ENCODE data around the gene PRDM1.

PRDM1 gene

GRCh38 chr6:106102034-106102433 lies 15.9 kb downstream of the PRDM1 start (continued):
- no peak for TF ChIP-seq ZFP3 (CRISPR knock-in tag; IDR thresholded peaks at IDR 0.05)

GRCh38 chr6:106102967-106103727 lies 17.0 kb downstream of the PRDM1 start:
- TF ChIP-seq ARNTL (CRISPR knock-in tag; IDR thresholded peaks at IDR 0.05; ENCODE audit: borderline replicate concordance, low read depth) (no peak), RARB (CRISPR knock-in tag; IDR thresholded peaks at IDR 0.05) (no peak), CREB5 (CRISPR knock-in tag; IDR thresholded peaks at IDR 0.05; ENCODE audit: low read depth) (no peak), ZNF8 (CRISPR knock-in tag; IDR thresholded peaks at IDR 0.05) (no peak), TSHZ2 (CRISPR knock-in tag; IDR thresholded peaks at IDR 0.05) (no peak), SNAI2 (CRISPR knock-in tag; IDR thresholded peaks at IDR 0.05) (no peak), ZFP3 (CRISPR knock-in tag; IDR thresholded peaks at IDR 0.05) (no peak), BACH2 (CRISPR knock-in tag; IDR thresholded peaks at IDR 0.05; ENCODE audit: borderline replicate concordance) (no peak), ZNF565 (CRISPR knock-in tag; conservative IDR thresholded peaks at IDR 0.05; ENCODE audit: low read depth) (no peak), OSR1 (CRISPR knock-in tag; IDR thresholded peaks at IDR 0.05) (no peak), PATZ1 (CRISPR knock-in tag; IDR thresholded peaks at IDR 0.05; ENCODE audit: borderline replicate concordance) (no peak), ZNF70 (CRISPR knock-in tag; IDR thresholded peaks at IDR 0.05) (no peak), CSRNP3 (CRISPR knock-in tag; IDR thresholded peaks at IDR 0.05) (no peak), TCF4 (CRISPR knock-in tag; IDR thresholded peaks at IDR 0.05; ENCODE audit: borderline replicate concordance) (no peak), PPARA (CRISPR knock-in tag; IDR thresholded peaks at IDR 0.05; ENCODE audit: borderline replicate concordance) (no peak)
- no peak for ATAC-seq

- ATAC-seq = no peak
- TF ChIP-seq PATZ1 (CRISPR knock-in tag; IDR thresholded peaks at IDR 0.05; ENCODE audit: borderline replicate concordance) = no peak
- TF ChIP-seq RARB (CRISPR knock-in tag; IDR thresholded peaks at IDR 0.05) = no peak
- no peak for TF ChIP-seq ZNF8 (CRISPR knock-in tag; IDR thresholded peaks at IDR 0.05)
Measured at GRCh38 chr6:106103728-106104109, 17.6 kb downstream of the PRDM1 start.

GRCh38 chr6:106104476-106104875 lies 18.3 kb downstream of the PRDM1 start:
- ATAC-seq = no peak
- no peak for TF ChIP-seq CREB5 (CRISPR knock-in tag; IDR thresholded peaks at IDR 0.05; ENCODE audit: low read depth)
- no peak for TF ChIP-seq ZNF70 (CRISPR knock-in tag; IDR thresholded peaks at IDR 0.05)
- no peak for TF ChIP-seq CSDC2 (CRISPR knock-in tag; IDR thresholded peaks at IDR 0.05)
- no peak for TF ChIP-seq ZFP30 (CRISPR knock-in tag; IDR thresholded peaks at IDR 0.05)
- TF ChIP-seq GLIS3 (CRISPR knock-in tag; IDR thresholded peaks at IDR 0.05) = no peak
- TF ChIP-seq ESRRG (CRISPR knock-in tag; IDR thresholded peaks at IDR 0.05) = no peak
- no peak for TF ChIP-seq POU6F1 (CRISPR knock-in tag; IDR thresholded peaks at IDR 0.05; ENCODE audit: borderline replicate concordance, low read depth)
- no peak for TF ChIP-seq SNAI2 (CRISPR knock-in tag; IDR thresholded peaks at IDR 0.05)
- TF ChIP-seq ARNTL (CRISPR knock-in tag; IDR thresholded peaks at IDR 0.05; ENCODE audit: borderline replicate concordance, low read depth) = no peak
- no peak for TF ChIP-seq TOX (CRISPR knock-in tag; IDR thresholded peaks at IDR 0.05; ENCODE audit: borderline replicate concordance)
- TF ChIP-seq BACH2 (CRISPR knock-in tag; IDR thresholded peaks at IDR 0.05; ENCODE audit: borderline replicate concordance) = no peak
- TF ChIP-seq ZFP3 (CRISPR knock-in tag; IDR thresholded peaks at IDR 0.05) = no peak
- TF ChIP-seq OSR1 (CRISPR knock-in tag; IDR thresholded peaks at IDR 0.05) = no peak
